Fibroblast of the aortic adventitia (primary cell): ENCODE results near the gene PTGDR2. TPM values are rescaled to one million over a fixed set of nuclear protein-coding genes. Genes with fewer than 3 reads are reported as not detected.
A peak's percentile ranks its signal among the peaks of the same experiment; 100 is the strongest.

ENCODE experiments used
- DNase-seq: peaks from one replicate; pipeline ENCODE4 v3.0.0-alpha.2; 2010; ENCODE audit warnings: low read depth
- H3K4me3 ChIP-seq: 2 replicates; pipeline ENCODE4 v1.5.1; 2011; ENCODE audit warnings: low read depth, mild to moderate bottlenecking, control low read depth, low read length, moderate library complexity
- CTCF ChIP-seq: IDR thresholded peaks from 2 replicates; pipeline ENCODE4 v1.5.1; 2011; ENCODE audit warnings: mild to moderate bottlenecking, low read length, control low read depth, inconsistent platforms; ENCODE audit not compliant: insufficient read depth
- total RNA-seq: library from RNA; depleted of rRNA; stranded (reverse); fragments of >200 nt; gene quantifications from 2 replicates; pipeline ENCODE4 v1.2.3, GENCODE V29; 2012; ENCODE audit warnings: low replicate concordance

PTGDR2 gene
- total RNA-seq, 1 donor: not detected

DNA sequence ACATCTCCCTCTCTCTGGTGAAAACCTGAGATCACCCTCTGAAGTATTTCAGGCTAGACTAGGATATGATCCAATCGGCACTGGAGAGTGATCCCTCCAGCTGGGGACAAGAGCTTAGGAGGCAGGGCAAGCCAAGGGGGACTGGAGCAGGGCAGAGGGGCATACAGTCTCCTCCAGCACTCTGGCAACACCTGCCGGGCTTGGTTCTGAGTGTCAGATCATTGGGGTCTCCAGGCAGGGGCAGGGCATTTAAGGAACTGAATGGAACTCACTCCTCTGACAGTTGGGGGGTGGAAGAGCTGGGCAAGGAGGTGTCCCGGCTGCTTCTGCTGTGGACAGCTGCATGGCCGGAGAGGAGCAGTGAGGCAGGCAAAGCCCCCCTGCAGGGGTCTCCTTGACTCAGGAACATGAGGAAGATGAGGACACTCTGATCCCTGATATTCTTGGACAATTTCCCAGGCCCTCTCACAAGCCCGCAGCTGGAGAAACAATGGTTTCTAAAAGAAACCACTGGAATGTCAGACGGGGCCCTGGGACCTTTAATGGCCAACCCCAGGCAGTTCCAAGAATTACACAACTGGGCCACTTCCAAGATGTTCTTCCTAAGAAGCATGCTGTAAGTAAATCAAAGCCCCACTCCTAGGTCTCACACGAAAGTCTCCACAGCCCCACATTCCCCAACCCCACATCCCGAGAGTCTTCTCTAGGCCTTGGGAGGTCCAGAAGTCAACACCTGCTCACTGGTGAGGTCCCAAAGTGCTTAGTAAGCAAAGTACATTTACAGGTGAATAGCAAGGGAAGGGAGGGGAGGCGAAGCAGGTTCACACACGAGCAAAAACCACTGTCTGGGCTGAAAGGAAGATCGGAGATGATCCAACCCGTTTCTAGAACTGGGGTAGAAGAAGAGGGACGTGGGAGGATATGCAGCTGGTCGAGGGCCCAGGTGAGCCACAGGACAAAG is 15.0 kb downstream of the PTGDR2 start:
- peak overlapping the region; percentile 54 for H3K4me3 ChIP-seq
- peak; percentile 21 for TF ChIP-seq CTCF
- DNase-seq: peak; percentile 95

- no peak overlapping the region for H3K4me3 ChIP-seq
- DNase-seq: peak; percentile 25
- TF ChIP-seq CTCF: peak; percentile 38
Measured at GRCh38 chr11:60838132-60838531, 17.6 kb downstream of the PTGDR2 start.

DNA sequence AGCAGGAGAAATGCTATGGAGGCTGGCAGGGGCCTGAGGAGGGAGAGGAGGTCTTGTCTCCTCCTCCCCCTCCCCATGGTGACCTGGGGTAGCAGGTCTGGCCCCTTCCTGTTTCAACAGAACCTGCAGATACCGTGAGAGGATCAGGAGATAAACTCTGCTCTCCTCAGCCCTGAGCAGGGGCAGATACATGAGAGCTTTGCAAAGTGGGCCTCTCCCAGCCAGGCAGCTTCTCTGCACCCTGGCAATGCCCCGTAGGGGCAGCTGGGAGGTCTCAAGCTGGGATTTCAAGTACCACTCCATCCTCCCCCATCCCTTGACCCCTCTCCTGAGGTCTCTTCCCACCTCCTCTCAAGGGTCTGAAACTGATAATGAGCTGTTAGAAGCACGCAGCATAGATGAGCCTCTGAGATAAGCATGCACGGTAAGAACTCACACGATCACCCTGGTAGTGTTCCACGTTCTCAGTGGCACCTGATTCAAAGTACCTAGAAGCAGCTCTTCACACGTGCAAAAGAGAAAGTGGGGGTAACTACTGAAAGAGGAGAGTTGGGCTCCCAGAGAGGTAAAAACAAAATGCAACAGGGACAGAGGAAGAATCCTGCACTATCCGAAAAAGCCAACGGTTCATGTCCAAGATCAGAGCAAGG is 18.8 kb downstream of the PTGDR2 start:
- TF ChIP-seq CTCF: no peak
- DNase-seq: no peak
- no peak overlapping the region for H3K4me3 ChIP-seq

DNA sequence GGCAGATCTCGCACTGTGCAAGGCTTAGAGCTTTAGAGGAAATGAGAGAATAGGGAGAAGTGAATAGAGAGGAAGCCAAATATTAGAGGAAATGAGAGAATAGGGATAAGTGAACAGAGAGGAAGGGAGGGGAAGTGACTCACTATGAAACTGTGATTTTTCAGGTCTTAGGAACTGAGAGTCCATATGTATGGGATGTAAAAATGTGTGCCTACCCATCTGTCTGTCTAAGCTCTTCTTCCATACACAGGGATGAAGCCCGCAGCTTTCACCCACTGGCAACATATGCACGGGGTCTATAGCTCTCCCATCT is 20.3 kb downstream of the PTGDR2 start:
- peak; percentile 15 for DNase-seq
- H3K4me3 ChIP-seq: no peak overlapping the region
- TF ChIP-seq CTCF: no peak

- no peak overlapping the region for H3K4me3 ChIP-seq
Measured at GRCh38 chr11:60834742-60835533, 20.8 kb downstream of the PTGDR2 start.

More at GRCh38 chr11:60834742-60835533, 20.8 kb downstream of the PTGDR2 start:
- DNase-seq: peak; percentile 10
- no peak for TF ChIP-seq CTCF
